H1 (cell line): ENCODE results near the gene NR1D2. TPM values are rescaled to one million over a fixed set of nuclear protein-coding genes. Genes with fewer than 3 reads are reported as not detected.

ENCODE experiments used
- BACH1 ChIP-seq: IDR thresholded peaks from 2 replicates; pipeline ENCODE4 v1.6.1; 2012; ENCODE audit warnings: low read length, improper control_type of control experiment
- BRCA1 ChIP-seq: IDR thresholded peaks from 2 replicates; pipeline ENCODE4 v1.6.1; 2012; ENCODE audit warnings: low read depth, low read length, improper control_type of control experiment
- EGR1 ChIP-seq: IDR thresholded peaks from 2 replicates; pipeline ENCODE4 v1.6.1; 2011; ENCODE audit warnings: low read depth, low read length, borderline replicate concordance
- GABPA ChIP-seq: IDR thresholded peaks from 2 replicates; pipeline ENCODE4 v1.6.1; 2011; ENCODE audit warnings: mild to moderate bottlenecking, low read length, moderate library complexity, borderline replicate concordance; ENCODE audit not compliant: insufficient read depth
- JUN ChIP-seq: IDR thresholded peaks from 2 replicates; pipeline ENCODE4 v1.6.1; 2011; ENCODE audit warnings: low read depth, mild to moderate bottlenecking, improper control_type of control experiment, low read length
- RXRA ChIP-seq: IDR thresholded peaks from 2 replicates; pipeline ENCODE4 v1.6.1; 2011; ENCODE audit warnings: low read depth, mild to moderate bottlenecking, low read length, moderate library complexity; ENCODE audit not compliant: insufficient read depth
- SIX5 ChIP-seq: IDR thresholded peaks from 2 replicates; pipeline ENCODE4 v1.6.1; 2011; ENCODE audit warnings: mild to moderate bottlenecking, low read depth, low read length
- SP1 ChIP-seq: IDR thresholded peaks from 2 replicates; pipeline ENCODE4 v1.6.1; 2011; ENCODE audit warnings: low read depth, low read length
- SRF ChIP-seq: IDR thresholded peaks from 2 replicates; pipeline ENCODE4 v1.6.1; 2011; ENCODE audit warnings: mild to moderate bottlenecking, low read depth, low read length, moderate library complexity
- polyA plus RNA-seq, 7 experiments: library from polyadenylated mRNA; depleted of rRNA in 3 of 7; stranded (reverse) in 5 of 7; unstranded in 2 of 7; fragments of >200 nt in 5 of 7; fragments of 200-250 nt in 2 of 7; gene quantifications; 1 replicate in 5 of 7; 2 replicates in 1 of 7; 4 replicates in 1 of 7; pipeline versions ENCODE4 v1.2.1 to v1.2.3, GENCODE V29; 2011 to 2013; ENCODE audit warnings: missing spikeins in 2 of 7, mixed read lengths in 2 of 7
- total RNA-seq: library from RNA; stranded (reverse); fragmentation: NEBNext Ultra II Directional; extraction: Animal tissue kit (Norgen Biotek cat#: 25700); gene quantifications from 2 replicates; pipeline ENCODE4 v1.2.1, GENCODE V29; 2021
- TF ChIP-seq, protein P1 (sequence below): fragments of 300-600 bp; sonication (generic); IDR thresholded peaks from 2 replicates; pipeline ENCODE4 v1.7.1; 2012; ENCODE audit warnings: low read length, moderate library complexity, mild to moderate bottlenecking, inconsistent platforms; ENCODE audit not compliant: insufficient replicate concordance
- TF ChIP-seq, protein P2 (sequence below): IDR thresholded peaks from 2 replicates; pipeline ENCODE4 v1.6.1; 2012; ENCODE audit warnings: low read length, inconsistent platforms

The NR1D2 gene
- total and polyA plus RNA-seq, 2 of the 8 experiments (the other 6 are each of a cell fraction or from before 2014, with no cell fraction given), result 5.9 to 21.7 TPM

DNA sequence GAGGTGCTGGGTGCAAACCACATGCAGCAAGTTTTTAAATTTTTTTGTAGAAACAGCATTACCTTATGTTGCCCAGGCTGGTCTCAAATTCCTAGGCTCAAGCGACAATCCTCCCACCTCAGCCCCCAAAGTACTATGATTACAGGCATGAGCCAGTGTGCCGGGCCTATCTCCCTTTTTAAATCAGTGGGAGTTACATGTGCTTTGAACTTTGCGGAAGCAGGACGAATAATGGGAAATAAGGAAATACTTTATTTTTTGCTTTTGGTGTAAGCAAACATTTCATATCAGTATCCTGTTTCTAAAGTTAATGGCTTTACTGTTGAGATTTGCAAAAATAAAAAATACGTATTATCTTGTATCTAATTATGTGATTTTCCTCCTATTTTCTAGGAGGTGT, 9.1 kb downstream of the NR1D2 start (continued):
- TF ChIP-seq, protein P1, sequence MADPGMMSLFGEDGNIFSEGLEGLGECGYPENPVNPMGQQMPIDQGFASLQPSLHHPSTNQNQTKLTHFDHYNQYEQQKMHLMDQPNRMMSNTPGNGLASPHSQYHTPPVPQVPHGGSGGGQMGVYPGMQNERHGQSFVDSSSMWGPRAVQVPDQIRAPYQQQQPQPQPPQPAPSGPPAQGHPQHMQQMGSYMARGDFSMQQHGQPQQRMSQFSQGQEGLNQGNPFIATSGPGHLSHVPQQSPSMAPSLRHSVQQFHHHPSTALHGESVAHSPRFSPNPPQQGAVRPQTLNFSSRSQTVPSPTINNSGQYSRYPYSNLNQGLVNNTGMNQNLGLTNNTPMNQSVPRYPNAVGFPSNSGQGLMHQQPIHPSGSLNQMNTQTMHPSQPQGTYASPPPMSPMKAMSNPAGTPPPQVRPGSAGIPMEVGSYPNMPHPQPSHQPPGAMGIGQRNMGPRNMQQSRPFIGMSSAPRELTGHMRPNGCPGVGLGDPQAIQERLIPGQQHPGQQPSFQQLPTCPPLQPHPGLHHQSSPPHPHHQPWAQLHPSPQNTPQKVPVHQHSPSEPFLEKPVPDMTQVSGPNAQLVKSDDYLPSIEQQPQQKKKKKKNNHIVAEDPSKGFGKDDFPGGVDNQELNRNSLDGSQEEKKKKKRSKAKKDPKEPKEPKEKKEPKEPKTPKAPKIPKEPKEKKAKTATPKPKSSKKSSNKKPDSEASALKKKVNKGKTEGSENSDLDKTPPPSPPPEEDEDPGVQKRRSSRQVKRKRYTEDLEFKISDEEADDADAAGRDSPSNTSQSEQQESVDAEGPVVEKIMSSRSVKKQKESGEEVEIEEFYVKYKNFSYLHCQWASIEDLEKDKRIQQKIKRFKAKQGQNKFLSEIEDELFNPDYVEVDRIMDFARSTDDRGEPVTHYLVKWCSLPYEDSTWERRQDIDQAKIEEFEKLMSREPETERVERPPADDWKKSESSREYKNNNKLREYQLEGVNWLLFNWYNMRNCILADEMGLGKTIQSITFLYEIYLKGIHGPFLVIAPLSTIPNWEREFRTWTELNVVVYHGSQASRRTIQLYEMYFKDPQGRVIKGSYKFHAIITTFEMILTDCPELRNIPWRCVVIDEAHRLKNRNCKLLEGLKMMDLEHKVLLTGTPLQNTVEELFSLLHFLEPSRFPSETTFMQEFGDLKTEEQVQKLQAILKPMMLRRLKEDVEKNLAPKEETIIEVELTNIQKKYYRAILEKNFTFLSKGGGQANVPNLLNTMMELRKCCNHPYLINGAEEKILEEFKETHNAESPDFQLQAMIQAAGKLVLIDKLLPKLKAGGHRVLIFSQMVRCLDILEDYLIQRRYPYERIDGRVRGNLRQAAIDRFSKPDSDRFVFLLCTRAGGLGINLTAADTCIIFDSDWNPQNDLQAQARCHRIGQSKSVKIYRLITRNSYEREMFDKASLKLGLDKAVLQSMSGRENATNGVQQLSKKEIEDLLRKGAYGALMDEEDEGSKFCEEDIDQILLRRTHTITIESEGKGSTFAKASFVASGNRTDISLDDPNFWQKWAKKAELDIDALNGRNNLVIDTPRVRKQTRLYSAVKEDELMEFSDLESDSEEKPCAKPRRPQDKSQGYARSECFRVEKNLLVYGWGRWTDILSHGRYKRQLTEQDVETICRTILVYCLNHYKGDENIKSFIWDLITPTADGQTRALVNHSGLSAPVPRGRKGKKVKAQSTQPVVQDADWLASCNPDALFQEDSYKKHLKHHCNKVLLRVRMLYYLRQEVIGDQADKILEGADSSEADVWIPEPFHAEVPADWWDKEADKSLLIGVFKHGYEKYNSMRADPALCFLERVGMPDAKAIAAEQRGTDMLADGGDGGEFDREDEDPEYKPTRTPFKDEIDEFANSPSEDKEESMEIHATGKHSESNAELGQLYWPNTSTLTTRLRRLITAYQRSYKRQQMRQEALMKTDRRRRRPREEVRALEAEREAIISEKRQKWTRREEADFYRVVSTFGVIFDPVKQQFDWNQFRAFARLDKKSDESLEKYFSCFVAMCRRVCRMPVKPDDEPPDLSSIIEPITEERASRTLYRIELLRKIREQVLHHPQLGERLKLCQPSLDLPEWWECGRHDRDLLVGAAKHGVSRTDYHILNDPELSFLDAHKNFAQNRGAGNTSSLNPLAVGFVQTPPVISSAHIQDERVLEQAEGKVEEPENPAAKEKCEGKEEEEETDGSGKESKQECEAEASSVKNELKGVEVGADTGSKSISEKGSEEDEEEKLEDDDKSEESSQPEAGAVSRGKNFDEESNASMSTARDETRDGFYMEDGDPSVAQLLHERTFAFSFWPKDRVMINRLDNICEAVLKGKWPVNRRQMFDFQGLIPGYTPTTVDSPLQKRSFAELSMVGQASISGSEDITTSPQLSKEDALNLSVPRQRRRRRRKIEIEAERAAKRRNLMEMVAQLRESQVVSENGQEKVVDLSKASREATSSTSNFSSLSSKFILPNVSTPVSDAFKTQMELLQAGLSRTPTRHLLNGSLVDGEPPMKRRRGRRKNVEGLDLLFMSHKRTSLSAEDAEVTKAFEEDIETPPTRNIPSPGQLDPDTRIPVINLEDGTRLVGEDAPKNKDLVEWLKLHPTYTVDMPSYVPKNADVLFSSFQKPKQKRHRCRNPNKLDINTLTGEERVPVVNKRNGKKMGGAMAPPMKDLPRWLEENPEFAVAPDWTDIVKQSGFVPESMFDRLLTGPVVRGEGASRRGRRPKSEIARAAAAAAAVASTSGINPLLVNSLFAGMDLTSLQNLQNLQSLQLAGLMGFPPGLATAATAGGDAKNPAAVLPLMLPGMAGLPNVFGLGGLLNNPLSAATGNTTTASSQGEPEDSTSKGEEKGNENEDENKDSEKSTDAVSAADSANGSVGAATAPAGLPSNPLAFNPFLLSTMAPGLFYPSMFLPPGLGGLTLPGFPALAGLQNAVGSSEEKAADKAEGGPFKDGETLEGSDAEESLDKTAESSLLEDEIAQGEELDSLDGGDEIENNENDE, result no peak
- TF ChIP-seq, protein P2, sequence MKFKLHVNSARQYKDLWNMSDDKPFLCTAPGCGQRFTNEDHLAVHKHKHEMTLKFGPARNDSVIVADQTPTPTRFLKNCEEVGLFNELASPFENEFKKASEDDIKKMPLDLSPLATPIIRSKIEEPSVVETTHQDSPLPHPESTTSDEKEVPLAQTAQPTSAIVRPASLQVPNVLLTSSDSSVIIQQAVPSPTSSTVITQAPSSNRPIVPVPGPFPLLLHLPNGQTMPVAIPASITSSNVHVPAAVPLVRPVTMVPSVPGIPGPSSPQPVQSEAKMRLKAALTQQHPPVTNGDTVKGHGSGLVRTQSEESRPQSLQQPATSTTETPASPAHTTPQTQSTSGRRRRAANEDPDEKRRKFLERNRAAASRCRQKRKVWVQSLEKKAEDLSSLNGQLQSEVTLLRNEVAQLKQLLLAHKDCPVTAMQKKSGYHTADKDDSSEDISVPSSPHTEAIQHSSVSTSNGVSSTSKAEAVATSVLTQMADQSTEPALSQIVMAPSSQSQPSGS, result no peak
- TF ChIP-seq GABPA, result no peak
- no peak for TF ChIP-seq SIX5
- TF ChIP-seq BRCA1, result no peak
- no peak for TF ChIP-seq RXRA
- no peak for TF ChIP-seq SP1
- no peak for TF ChIP-seq EGR1
- TF ChIP-seq JUN, result no peak
- TF ChIP-seq BACH1, result no peak
- TF ChIP-seq SRF, result no peak
